HUDEP-2 (cell line): Measurements from ENCODE around the gene XYLT2.
"Not testable (repeated sequence)": the region's sequence is repeated elsewhere in the genome, so short reads cannot be mapped to it uniquely, and the experiment has no call there.

Source experiments
- DNase-seq, 76 experiments: peaks; one replicate each; lab custom pipeline; 2025; ENCODE audit not compliant: unreplicated experiment in 76 of 76; lab: John Stamatoyannopoulos, UW

The XYLT2 gene

DNA sequence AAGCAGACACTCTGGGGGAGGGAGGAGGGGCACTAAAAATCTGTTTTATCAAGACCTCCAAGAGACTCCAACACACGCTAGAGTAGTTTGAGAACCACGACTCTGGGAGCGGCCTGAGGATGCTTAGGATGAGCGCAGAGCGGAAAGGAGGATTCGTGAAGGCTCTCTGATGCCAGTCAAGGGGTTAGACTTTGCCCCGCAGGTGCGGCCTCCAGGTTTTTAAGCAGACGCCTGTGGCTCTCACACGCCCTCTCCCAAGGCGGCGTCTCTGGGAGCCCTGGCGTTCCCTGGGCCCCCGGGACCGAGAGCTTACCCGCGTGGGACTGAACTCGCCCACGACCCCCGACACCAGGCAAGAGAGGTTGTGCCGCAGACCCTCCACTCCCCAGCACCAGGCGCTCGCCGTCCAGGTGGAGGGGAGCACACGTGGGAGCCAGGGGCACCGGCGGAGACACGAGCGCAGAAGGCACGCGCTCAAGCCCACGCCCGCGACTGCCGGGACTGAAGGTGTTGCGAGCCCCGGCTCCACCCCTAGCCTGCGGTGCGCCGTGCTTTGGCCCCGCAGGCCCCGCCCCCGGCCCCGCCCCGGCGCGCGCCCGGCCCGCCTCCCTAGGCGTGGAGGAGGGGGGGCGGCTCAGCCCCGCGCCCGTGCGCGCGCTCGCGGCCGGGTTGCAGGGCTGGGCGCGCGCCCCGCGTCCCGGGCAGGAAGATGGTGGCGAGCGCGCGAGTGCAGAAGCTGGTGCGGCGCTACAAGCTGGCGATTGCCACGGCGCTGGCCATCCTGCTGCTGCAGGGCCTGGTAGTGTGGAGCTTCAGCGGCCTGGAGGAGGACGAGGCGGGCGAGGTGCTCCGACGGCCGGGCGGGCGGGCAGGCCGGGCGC is at the start of gene XYLT2:
TSS of gene XYLT2 (plus strand) at position 695 of the 881 bp plus-strand sequence. CDS start at position 710, 15 bp downstream.
- peak in 71 of 76 experiments; percentile 14 to 89 (median 72) for DNase-seq

GRCh38 chr17:50297407-50297865 is 48.5 kb upstream of the XYLT2 start:
- peak in 58 of 76 experiments; percentile 2 to 73 (median 40) for DNase-seq

DNA sequence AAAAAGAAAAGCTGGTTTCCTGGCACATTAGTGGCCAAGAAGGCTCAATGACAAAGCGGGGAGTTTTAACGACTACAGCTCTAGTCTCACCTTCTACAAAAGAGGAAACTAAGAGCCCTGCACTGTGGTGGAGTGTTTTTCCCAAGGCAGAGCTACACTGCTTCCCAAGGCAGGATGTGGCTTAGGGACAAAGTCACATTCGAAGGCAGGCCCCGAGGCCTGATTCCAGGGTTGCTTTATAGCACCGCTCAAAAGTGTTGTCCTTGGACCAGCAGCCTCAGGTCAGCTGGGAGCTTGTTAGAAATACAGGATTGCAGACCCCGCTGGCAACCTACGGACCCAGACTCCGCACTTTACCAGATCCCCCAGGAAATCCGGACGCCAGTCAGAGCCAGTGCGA is 47.9 kb upstream of the XYLT2 start:
- no peak for DNase-seq

DNA sequence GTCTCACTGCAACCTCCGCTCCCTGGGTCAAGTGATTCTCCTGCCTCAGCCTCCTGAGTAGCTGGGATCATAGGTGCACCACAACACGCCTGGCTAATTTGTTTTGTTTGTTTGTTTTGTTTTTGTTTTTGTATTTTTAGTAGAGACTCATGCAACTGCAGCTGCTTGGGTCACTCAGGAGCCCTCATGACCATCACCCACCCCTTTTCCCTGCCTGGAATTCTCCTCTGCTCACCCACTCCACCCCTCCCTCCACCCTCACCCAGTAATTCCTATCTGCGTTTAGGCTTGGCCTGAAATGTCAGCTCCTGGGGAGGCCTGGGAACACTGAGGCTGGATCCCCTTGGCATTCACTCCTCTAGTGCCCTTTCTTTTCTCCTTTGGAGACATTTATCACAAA is 46.1 kb upstream of the XYLT2 start:
- no peak for DNase-seq

- not testable (repeated sequence) for DNase-seq
Measured at GRCh38 chr17:50300824-50301223, 45.1 kb upstream of the XYLT2 start.

GRCh38 chr17:50301891-50302584 is 43.9 kb upstream of the XYLT2 start:
- no peak for DNase-seq

DNA sequence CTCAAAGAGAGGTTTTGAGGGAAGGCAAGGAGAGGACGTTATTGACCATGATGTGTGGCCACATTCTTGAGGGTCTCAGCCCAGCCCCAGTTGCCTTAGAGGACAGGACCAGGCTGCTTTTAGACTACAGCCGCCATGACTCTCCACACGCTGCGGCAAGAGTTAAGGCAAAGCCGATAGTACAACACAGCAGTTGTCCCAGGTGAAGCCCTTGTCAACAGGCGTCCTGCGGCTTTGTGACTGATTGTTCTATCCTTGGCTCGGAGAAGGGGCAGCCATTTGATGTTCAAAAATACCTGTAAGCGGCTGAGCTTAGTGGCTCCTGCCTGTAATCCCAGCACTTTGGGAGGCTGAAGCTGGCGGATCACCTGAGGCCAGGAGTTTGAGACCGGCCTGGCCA is 42.9 kb upstream of the XYLT2 start:
- no peak for DNase-seq

DNA sequence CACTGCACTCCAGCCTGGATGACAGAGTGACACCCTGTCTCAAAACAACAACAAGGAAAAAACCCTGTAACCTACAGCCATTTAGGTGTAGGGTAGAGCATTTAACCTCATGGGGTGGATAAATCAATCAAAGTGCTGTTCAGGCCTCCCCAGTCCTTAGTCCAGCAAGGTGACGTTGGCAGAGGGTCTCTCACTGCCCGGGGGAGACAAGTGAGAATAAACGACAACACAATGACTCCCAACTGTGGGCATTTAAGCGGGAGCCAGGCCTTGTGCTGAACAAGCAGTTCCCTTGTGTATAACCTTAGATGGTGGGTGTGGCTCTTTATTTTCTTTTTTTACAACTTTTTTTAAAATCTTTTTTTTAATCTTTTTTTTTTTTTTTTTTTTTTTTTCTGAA is 42.3 kb upstream of the XYLT2 start:
- no peak for DNase-seq

DNA sequence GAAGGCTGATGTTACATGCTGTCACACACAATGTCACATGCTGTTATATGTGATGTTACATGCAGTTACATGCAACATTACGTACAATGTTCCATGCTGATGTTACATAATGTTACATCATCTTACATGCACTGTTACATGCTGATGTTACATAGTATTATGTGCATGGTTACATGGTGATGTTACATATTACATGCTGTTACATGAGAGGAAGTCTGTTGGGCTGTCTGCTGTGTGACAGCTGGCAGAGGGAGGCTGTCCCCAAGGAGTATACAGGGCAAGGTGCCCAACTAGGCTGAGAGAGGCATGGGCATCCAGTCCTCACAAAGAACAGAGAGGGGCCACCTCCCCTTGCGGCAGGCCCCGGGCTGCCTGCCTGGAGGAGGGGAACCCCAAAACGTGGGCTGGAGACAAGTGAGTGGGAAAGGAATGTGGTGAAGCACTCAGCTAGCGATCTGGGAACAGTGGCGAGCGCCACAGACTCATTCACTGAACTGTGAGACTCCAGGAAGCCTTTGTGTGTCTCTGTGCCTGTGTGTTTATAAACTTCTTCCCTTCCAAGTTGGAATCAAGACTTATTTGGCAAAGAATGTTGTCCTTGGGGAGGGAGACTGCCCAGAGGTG is 41.0 kb upstream of the XYLT2 start:
- DNase-seq = no peak

DNA sequence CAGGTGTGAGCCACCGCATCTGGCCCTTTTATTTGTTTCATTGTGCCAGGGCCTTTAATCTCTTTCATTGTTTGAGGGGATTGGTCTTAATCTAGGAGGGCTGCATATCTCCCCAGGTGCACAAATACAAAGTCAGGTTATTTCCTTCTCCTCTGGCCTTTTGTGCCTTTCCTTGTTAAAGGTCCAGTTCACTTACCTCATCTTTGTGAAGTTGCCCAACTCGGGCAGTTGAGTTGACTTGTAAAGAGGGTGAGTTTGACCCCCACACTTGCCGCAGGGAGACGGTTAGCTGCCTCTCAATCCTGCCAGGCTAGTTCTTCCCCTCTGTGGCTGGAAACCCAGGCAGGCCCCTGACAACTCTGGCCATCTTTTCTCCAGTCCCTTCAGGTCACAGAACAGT is 38.3 kb upstream of the XYLT2 start:
- no peak for DNase-seq

- no peak for DNase-seq
Measured at GRCh38 chr17:50308666-50309065, 37.3 kb upstream of the XYLT2 start.

DNA sequence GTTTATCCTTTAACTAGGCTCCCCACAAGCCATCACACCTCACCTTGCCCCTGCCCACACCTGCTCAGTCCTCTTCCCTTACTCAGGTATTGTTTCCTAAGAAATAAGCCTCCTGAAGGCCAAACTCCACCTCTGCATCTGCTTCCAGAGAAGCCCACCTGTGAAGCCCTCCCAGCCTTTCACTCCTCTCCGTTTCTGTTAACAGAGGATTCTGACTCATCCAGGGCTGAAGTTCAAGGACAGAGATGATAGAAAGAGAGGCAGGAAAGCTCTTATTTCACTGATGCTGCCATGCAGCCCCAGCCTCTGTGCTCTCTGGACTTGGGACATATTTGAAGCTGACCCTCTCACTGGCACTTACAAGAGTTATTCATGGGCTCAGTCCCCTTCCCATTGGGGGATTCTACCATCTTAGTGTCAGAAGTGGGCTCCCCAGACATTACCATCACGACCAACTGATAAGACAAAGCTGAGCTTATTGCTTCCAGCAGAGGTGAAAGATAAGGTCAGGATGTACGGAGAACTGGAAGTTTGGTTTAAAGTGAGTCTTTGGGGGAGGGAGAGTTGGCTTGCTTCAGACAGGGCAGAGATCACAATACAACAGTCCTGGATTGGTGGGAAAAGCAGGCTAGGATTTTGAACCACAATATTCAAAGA is 35.3 kb upstream of the XYLT2 start:
- DNase-seq = no peak

DNA sequence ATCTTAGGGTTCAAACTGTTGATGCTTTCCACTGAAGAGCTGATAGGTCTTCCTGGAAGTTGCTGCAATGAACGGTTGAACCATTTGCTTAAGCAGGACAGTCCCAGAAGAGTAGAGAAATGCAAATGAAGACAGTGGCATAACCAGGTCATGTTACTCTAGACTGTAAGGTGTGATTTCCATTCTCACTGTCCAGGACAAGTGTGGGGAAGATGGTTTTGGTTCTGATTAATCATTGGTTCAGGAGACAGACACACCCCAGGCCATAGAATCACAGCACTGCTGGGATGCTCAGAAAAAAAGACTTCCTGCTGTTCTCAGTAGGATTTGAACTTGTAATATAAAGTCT is 34.8 kb upstream of the XYLT2 start:
- no peak for DNase-seq

- DNase-seq = no peak
Measured at GRCh38 chr17:50311483-50311882, 34.4 kb upstream of the XYLT2 start.

DNA sequence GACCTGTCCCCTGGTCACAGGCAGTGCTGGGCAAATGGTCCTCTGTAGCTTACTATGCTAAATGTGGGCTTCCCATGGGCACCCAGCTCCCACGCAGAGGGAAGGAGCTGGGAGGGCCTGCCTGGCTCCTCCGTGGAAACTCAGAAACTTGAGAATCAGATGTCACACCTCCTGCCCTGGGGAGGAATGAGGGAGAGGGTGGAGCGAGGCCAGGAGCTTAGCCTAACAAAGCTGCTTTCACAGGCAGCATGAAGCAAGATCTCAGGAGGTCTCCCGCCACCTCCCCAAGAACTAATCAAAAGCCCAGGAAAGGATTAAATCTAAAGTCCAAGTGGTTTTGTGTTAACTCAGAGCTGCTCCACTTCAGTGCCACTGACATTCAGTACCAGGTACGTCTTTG is 33.6 kb upstream of the XYLT2 start:
- DNase-seq = no peak

GRCh38 chr17:50314456-50315011 is 31.4 kb upstream of the XYLT2 start:
- DNase-seq = no peak

GRCh38 chr17:50316016-50316587 is 29.8 kb upstream of the XYLT2 start:
- DNase-seq = no peak

DNA sequence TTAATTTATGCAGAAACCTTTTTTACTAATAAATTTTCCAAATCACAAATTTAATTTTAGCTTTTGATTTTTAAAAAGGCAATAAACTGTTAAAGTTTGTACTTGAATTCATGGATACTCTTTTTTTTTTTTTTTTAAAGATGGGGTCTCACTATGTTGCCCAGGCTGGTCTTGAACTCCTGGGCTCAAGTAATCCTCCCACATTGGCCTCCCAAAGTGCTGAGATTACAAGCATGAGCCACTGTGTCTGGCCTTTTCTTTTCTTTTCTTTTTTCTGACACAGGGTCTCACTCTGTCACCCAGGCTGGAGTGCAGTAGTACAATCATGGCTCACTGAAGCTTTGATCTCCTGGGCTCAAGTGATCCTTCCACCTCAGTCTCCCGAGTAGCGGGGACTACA is 29.3 kb upstream of the XYLT2 start:
- not testable (repeated sequence) for DNase-seq

DNA sequence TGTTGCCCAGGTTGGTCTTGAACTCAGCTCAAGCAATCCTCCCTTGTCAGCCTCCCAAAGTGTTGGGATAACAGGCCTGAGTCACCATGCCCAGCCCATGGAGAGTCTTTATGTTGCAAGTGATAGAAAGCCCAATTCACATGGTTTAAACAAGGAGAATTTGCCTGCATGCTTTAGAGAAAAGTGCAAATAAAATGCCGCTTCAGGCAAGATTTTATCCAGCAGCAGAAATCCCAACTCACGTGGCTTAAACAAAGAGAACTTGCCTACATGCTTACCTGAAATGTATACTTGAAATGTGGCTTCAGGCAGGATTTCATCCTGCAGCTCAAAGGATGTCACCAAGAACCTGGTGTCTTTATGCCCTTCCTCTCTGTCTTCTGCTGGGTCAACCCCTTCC is 28.8 kb upstream of the XYLT2 start:
- no peak for DNase-seq

DNA sequence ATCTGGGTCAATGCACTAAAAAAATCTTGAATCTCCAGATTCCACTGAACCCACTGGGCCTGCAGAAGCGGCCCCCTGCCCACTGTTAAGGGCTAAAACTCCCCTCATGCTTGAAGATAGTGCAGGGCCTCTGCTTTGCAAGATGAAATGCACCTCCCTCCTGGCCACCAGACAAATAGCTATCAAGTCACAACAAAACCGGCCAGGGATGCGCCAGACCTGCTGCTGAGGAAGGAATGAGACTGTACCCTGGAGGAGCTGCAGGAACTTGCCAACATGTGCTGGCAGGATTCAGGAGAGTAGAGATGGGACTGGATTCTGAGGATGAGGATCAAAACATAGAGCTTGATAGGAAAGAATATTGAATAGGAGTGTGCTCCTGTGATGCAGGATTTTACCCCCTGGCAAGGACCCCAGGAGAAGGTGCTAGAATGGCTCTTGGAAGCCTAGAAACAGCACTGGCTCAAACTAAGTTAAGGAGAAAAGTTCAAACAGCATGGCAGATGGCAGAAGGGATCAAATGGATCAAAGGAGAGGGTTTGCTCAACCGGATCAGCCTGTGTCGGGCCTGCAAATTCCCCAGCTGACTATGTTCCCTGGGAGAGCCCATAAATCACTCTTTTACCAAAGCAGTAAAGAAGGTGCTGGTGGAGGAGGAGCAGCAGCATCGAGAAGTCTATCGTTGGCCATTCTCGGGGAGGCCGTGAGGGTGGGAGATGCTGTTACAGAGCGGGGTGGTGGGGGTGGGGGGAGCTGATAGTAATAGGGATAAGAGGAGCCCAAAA is 27.2 kb upstream of the XYLT2 start:
- DNase-seq = no peak
